HUES64 (cell line): ENCODE data around the gene KPNA6.

ENCODE experiments used
- H3K27ac ChIP-seq: 2 replicates; pipeline ENCODE4 v1.7.0; 2013; ENCODE audit warnings: low read depth, low read length, inconsistent platforms
- H3K27me3 ChIP-seq: 2 replicates; pipeline ENCODE4 v1.6.1; 2013; ENCODE audit warnings: mild to moderate bottlenecking, low read length; ENCODE audit not compliant: insufficient read depth
- H3K36me3 ChIP-seq: 2 replicates; pipeline ENCODE4 v1.6.1; 2013; ENCODE audit warnings: mild to moderate bottlenecking, low read length; ENCODE audit not compliant: insufficient read depth
- H3K4me1 ChIP-seq: 2 replicates; pipeline ENCODE4 v1.6.1; 2013; ENCODE audit warnings: mild to moderate bottlenecking, low read length, moderate library complexity; ENCODE audit not compliant: insufficient read depth
- H3K4me3 ChIP-seq: 2 replicates; pipeline ENCODE4 v1.5.1; 2013; ENCODE audit warnings: mild to moderate bottlenecking, low read length, moderate library complexity
- H3K9ac ChIP-seq: 2 replicates; pipeline ENCODE4 v1.6.1; 2013; ENCODE audit warnings: mild to moderate bottlenecking, low read depth, low read length
- H3K9me3 ChIP-seq: 2 replicates; pipeline ENCODE4 v1.6.1; 2013; ENCODE audit warnings: low read depth, low read length; ENCODE audit not compliant: insufficient read depth
- WGBS: fragments of 150-250, 120-280 bp; methylation state at CpG from one replicate; pipeline ENCODE4 v1.1.7; 2013; ENCODE audit warnings: missing lambda C conversion rate; 5-methylcytosine and 5-hydroxymethylcytosine counted together

The KPNA6 gene

GRCh38 chr1:32179193-32179442 lies 71.3 kb downstream of the KPNA6 start:
- Histone ChIP-seq H3K36me3 (peaks cover 43% of the 10 kb centered on the region), H3K4me1 (peaks cover 25% of the 10 kb centered on the region), H3K27me3 (no peaks in the 10 kb centered on the region), H3K4me3 (peak overlapping the region; percentile 85), H3K27ac (peak overlapping the region; percentile 91), H3K9ac (peak overlapping the region; percentile 90), H3K9me3 (no peaks in the 10 kb centered on the region)
- WGBS, result 35% methylated on average over 7 of the region's 7 CpGs

GRCh38 chr1:32179443-32180185 lies 71.8 kb downstream of the KPNA6 start, which contains the start of gene TXLNA:
Gene TXLNA (plus strand): TSS chr1:32179675. CDS start chr1:32180346, 671 bp downstream.
- under 1% methylated on average over 79 of the region's 79 CpGs for WGBS
- H3K4me1 ChIP-seq, result peaks cover 25% of the 10 kb centered on the region
- H3K27me3 ChIP-seq, result no peaks in the 10 kb centered on the region
- peak within 1 kb of the TSS; percentile 90 for H3K9ac ChIP-seq
- H3K4me3 ChIP-seq, result peak within 1 kb of the TSS; percentile 85
- H3K27ac ChIP-seq, result peak within 1 kb of the TSS; percentile 91
- H3K9me3 ChIP-seq, result no peaks in the 10 kb centered on the region
- H3K36me3 ChIP-seq, result peaks cover 44% of the 10 kb centered on the region

- Histone ChIP-seq H3K27ac (peak overlapping the region; percentile 91), H3K9me3 (no peaks in the 10 kb centered on the region), H3K4me3 (peak overlapping the region; percentile 85), H3K4me1 (peaks cover 25% of the 10 kb centered on the region), H3K9ac (peak overlapping the region; percentile 90), H3K27me3 (no peaks in the 10 kb centered on the region), H3K36me3 (peaks cover 45% of the 10 kb centered on the region)
- WGBS, result 19% methylated on average over 36 of the region's 36 CpGs
Observed at GRCh38 chr1:32180186-32181060, 72.6 kb downstream of the KPNA6 start.

- Histone ChIP-seq H3K4me3 (peak overlapping the region; percentile 85), H3K27ac (no peak overlapping the region), H3K4me1 (peaks cover 25% of the 10 kb centered on the region), H3K27me3 (no peaks in the 10 kb centered on the region), H3K9me3 (no peaks in the 10 kb centered on the region), H3K36me3 (peaks cover 49% of the 10 kb centered on the region), H3K9ac (0 out of 2 replicates have a peak overlapping the region, but pooled peaks have one; percentile 90)
- 96% methylated on average over 9 of the region's 9 CpGs for WGBS
Observed at GRCh38 chr1:32181065-32181464, 73.2 kb downstream of the KPNA6 start.

DNA sequence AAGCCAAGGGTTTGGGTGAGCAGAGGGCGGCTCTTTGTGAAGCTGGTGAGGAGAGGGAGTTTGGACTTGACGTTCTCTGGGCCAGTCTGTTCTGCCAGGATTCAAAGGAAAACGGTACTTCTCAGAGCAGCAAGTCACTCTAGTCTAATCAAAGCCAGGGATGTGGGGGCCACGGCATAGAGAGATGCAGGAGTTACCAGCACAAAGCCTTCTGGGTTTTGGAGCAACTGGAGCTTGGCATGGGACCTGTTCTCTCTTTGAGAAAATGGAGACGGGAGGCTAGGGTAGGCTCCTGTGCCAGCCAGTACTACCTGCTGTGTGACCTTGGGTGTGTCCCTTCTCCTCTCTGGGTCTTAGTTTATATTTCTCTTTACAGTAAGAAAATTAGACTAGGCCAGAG lies 73.7 kb downstream of the KPNA6 start:
- Histone ChIP-seq H3K4me1 (peaks cover 25% of the 10 kb centered on the region), H3K27ac (no peak overlapping the region; the same call in 1 of the 2 replicates), H3K36me3 (peaks cover 52% of the 10 kb centered on the region), H3K9me3 (no peaks in the 10 kb centered on the region), H3K4me3 (peak overlapping the region; percentile 85; the same call in 1 of the 2 replicates), H3K27me3 (no peaks in the 10 kb centered on the region), H3K9ac (no peak overlapping the region)
- 98% methylated on average over 5 of the region's 5 CpGs for WGBS

GRCh38 chr1:32182060-32182459 lies 74.2 kb downstream of the KPNA6 start:
- no peak overlapping the region for H3K4me3 ChIP-seq
- H3K27ac ChIP-seq, result no peak overlapping the region
- no peaks in the 10 kb centered on the region for H3K27me3 ChIP-seq
- peaks cover 25% of the 10 kb centered on the region for H3K4me1 ChIP-seq
- H3K9me3 ChIP-seq, result no peaks in the 10 kb centered on the region
- 96% methylated on average over 6 of the region's 6 CpGs for WGBS
- peaks cover 55% of the 10 kb centered on the region for H3K36me3 ChIP-seq
- no peak overlapping the region for H3K9ac ChIP-seq

DNA sequence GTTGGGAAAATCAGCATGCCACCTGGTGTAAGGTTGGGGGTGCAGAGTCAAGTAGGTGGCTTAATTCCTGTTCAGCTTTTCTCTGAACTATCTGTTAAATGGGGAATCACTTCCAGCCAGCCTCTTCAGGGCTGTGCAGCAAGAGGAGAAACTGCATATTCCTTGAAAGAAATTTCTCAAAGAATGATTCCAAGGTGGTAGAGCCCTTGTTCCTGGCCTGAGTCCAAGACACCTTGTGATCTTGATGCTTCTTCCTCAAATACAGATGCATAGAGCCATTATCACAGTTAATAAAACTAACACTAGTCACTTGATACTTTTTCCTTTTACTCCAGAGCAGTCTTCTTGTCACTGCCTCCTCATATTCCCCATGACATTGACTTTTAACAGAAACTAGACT lies 76.8 kb downstream of the KPNA6 start:
- no peak overlapping the region for H3K4me3 ChIP-seq
- no peaks in the 10 kb centered on the region for H3K9me3 ChIP-seq
- no peak overlapping the region for H3K9ac ChIP-seq
- no peak overlapping the region for H3K27ac ChIP-seq
- H3K27me3 ChIP-seq, result no peaks in the 10 kb centered on the region
- H3K4me1 ChIP-seq, result peaks cover 8% of the 10 kb centered on the region
- peaks cover 81% of the 10 kb centered on the region for H3K36me3 ChIP-seq

DNA sequence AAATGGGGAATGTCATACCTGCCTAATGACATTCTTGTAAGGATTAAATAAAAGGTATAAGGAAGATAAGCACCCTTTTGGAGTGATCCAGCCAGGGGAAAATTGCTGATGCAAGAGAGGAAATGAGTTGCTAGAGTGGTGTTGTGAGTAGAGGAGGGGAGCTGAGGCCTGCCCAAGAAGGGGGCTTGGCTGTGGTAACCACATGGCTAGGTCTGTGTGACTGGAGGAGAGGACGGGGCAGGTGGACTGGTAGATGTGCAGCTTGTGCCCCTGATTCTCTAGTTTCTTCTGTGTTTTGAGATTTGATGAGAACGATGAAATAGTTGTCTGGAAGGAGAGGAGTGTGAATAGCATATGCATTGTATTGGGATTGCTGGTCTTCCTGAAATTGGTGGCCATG lies 78.2 kb downstream of the KPNA6 start:
- peaks cover 2% of the 10 kb centered on the region; the same call in 1 of the 2 replicates for H3K4me1 ChIP-seq
- no peaks in the 10 kb centered on the region for H3K9me3 ChIP-seq
- WGBS, result 91% methylated on average over 2 of the region's 2 CpGs
- H3K27me3 ChIP-seq, result no peaks in the 10 kb centered on the region
- peaks cover 90% of the 10 kb centered on the region for H3K36me3 ChIP-seq
- H3K9ac ChIP-seq, result no peak overlapping the region
- H3K27ac ChIP-seq, result 0 out of 2 replicates have a peak overlapping the region, but pooled peaks have one; percentile 7
- no peak overlapping the region for H3K4me3 ChIP-seq

DNA sequence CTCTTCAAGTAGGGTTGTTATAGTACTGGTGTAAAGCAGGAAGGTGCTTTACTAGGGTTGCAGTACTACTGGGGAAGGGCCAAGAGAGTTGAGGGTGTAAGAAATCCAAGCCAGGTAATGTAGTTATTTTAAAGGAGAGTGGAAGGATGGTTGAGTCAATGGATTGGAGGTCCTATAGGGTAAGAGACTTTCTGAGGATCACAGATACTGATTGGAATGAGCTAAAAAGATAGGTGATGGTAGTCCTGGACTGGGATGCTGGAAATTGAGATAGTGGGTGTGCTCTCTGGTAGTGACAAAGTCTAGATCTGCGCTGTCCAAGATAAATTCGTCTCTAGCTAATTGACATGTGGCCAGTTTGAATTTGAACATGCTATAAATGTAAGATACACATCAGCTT lies 78.6 kb downstream of the KPNA6 start:
- no peaks in the 10 kb centered on the region for H3K27me3 ChIP-seq
- H3K9ac ChIP-seq, result no peak overlapping the region
- no peaks in the 10 kb centered on the region for H3K4me1 ChIP-seq
- H3K9me3 ChIP-seq, result no peaks in the 10 kb centered on the region
- H3K36me3 ChIP-seq, result peaks cover 90% of the 10 kb centered on the region
- WGBS, result 92% methylated on average over 2 of the region's 2 CpGs
- no peak overlapping the region for H3K4me3 ChIP-seq
- 0 out of 2 replicates have a peak overlapping the region, but pooled peaks have one; percentile 7 for H3K27ac ChIP-seq

GRCh38 chr1:32187850-32188249 lies 80.0 kb downstream of the KPNA6 start:
- no peaks in the 10 kb centered on the region for H3K4me1 ChIP-seq
- H3K36me3 ChIP-seq, result peaks cover 90% of the 10 kb centered on the region
- H3K9me3 ChIP-seq, result no peaks in the 10 kb centered on the region
- H3K27ac ChIP-seq, result no peak overlapping the region
- H3K27me3 ChIP-seq, result no peaks in the 10 kb centered on the region
- WGBS, result 96% methylated on average over 9 of the region's 9 CpGs
- no peak overlapping the region for H3K4me3 ChIP-seq
- no peak overlapping the region for H3K9ac ChIP-seq

- H3K9me3 ChIP-seq, result no peaks in the 10 kb centered on the region
- H3K36me3 ChIP-seq, result peaks cover 100% of the 10 kb centered on the region
- no peak overlapping the region for H3K9ac ChIP-seq
- no peaks in the 10 kb centered on the region for H3K4me1 ChIP-seq
- no peaks in the 10 kb centered on the region for H3K27me3 ChIP-seq
- WGBS, result 95% methylated on average over 8 of the region's 8 CpGs
- H3K27ac ChIP-seq, result no peak overlapping the region
- no peak overlapping the region for H3K4me3 ChIP-seq
Observed at GRCh38 chr1:32192220-32192948, 84.5 kb downstream of the KPNA6 start.
